PC-9 (cell line): ENCODE results near the gene HS6ST1. TPM values are rescaled to one million over a fixed set of nuclear protein-coding genes. Genes with fewer than 3 reads are reported as not detected.

ENCODE experiments used
- BruUV-seq: library from RNA; stranded (reverse); fragments of 400-500 nt; replicated peaks from 2 replicates; lab custom pipeline; 2021; lab: Mats Ljungman, UMichigan
- CTCF ChIA-PET: fragments of 300-600 bp; sonication (Branson Sonifier 250); formaldehyde crosslinking; loops from one replicate; lab custom pipeline; 2022; ENCODE audit warnings: antibody characterized with exemption; lab: Charles Lee
- POLR2A ChIA-PET: fragments of 300-600 bp; sonication (Branson Sonifier 250); formaldehyde crosslinking; loops from one replicate; lab custom pipeline; 2022; ENCODE audit warnings: antibody characterized with exemption; ENCODE audit not compliant: unreplicated experiment; lab: Charles Lee
- DNase-seq, 2 experiments: peaks; one replicate each; pipeline versions ENCODE4 v3.0.0 to v3.0.0-alpha.2; 2015 to 2022; ENCODE audit warnings: mixed read lengths in 1 of 2
- H2AFZ ChIP-seq: fragments of 200-600 bp; sonication (generic); 2 replicates; pipeline ENCODE4 v1.8.1; 2017; ENCODE audit warnings: antibody characterized with exemption
- H3F3A ChIP-seq: fragments of 200-600 bp; sonication (generic); 2 replicates; pipeline ENCODE4 v1.8.1; 2017; ENCODE audit warnings: antibody characterized with exemption, mild to moderate bottlenecking, low read depth; ENCODE audit not compliant: insufficient read depth
- H3K27ac ChIP-seq: fragments of 200-600 bp; sonication (generic); 2 replicates; pipeline ENCODE4 v1.6.1; 2016; ENCODE audit warnings: mixed run types
- H3K27me3 ChIP-seq: fragments of 200-600 bp; sonication (generic); 2 replicates; pipeline ENCODE4 v1.6.1; 2016; ENCODE audit warnings: low read depth, mixed run types; ENCODE audit not compliant: insufficient read depth
- H3K36me3 ChIP-seq: fragments of 200-600 bp; sonication (generic); 2 replicates; pipeline ENCODE4 v1.6.1; 2016; ENCODE audit warnings: low read depth, mixed run types
- H3K4me1 ChIP-seq: fragments of 200-600 bp; sonication (generic); replicated peaks from 2 replicates; pipeline ENCODE4 v1.6.1; 2016; ENCODE audit warnings: mixed run types; ENCODE audit not compliant: insufficient read depth
- H3K4me2 ChIP-seq: fragments of 200-600 bp; sonication (generic); 2 replicates; pipeline ENCODE4 v1.6.1; 2017; ENCODE audit warnings: mixed run types
- H3K4me3 ChIP-seq: fragments of 200-600 bp; sonication (generic); 2 replicates; pipeline ENCODE4 v1.6.1; 2016; ENCODE audit warnings: mixed run types
- H3K79me2 ChIP-seq: fragments of 200-600 bp; sonication (generic); 2 replicates; pipeline ENCODE4 v1.6.1; 2017; ENCODE audit warnings: low read depth, mixed run types
- H3K9me2 ChIP-seq: fragments of 200-600 bp; sonication (generic); 2 replicates; pipeline ENCODE4 v1.8.1; 2017; ENCODE audit warnings: mild to moderate bottlenecking; ENCODE audit not compliant: insufficient read depth
- H3K9me3 ChIP-seq: fragments of 200-600 bp; sonication (generic); 2 replicates; pipeline ENCODE4 v1.8.1; 2016; ENCODE audit warnings: low read depth; ENCODE audit not compliant: insufficient read depth
- H4K20me1 ChIP-seq: fragments of 200-600 bp; sonication (generic); 2 replicates; pipeline ENCODE4 v1.8.1; 2017; ENCODE audit not compliant: insufficient read depth
- EZH2 ChIP-seq: fragments of 200-600 bp; sonication (generic); IDR thresholded peaks from 2 replicates; pipeline ENCODE4 v1.8.0; 2017; ENCODE audit warnings: antibody characterized with exemption, low read depth
- intact Hi-C: fragments of 100-400 bp; cut with micrococcal nuclease; formaldehyde crosslinking; loops from one replicate; pipeline ENCODE4 v1.10.0; 2022; ENCODE audit not compliant: unreplicated experiment
- total RNA-seq: library from RNA; stranded (reverse); gene quantifications from 2 replicates; pipeline ENCODE4 v1.2.3, GENCODE V29; 2021
- TF ChIP-seq, protein P1 (sequence below): fragments of 200-600 bp; sonication (generic); conservative IDR thresholded peaks from 2 replicates; pipeline ENCODE4 v1.6.1; 2017; ENCODE audit warnings: mixed run types, antibody characterized with exemption, mild to moderate bottlenecking, moderate library complexity

Gene HS6ST1
- total RNA-seq, 1 experiment from 2014 or later, result 20.2 TPM

DNA sequence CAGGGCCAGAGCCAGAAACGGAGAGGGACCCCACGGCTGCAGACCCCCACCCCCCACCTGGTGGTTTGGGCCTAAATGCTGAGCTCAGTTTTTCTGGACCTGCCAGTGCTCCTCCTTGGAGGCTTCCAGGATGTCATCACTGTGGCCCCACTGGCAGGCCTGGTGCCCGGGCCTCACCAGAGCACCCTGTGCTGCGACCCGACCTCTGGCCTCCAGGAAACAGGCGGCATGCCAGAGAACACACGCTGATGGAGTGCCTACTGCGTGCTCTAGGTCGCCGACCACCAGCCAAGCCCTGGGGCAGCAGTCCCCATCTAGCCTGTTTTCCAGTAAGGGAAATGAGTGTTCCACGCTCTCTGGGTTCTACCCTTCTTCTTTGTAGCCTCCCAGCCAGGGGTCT is 33.8 kb downstream of the HS6ST1 start:
- Histone ChIP-seq H3K4me3 (no peak overlapping the region), H4K20me1 (peaks cover 62% of the 10 kb centered on the region), H3K27ac (no peak overlapping the region), H3K4me2 (no peak overlapping the region), H3K9me3 (no peaks in the 10 kb centered on the region), H3F3A (no peaks in the 10 kb centered on the region; the same call in 1 of the 2 replicates), H3K36me3 (no peaks in the 10 kb centered on the region), H3K27me3 (no peaks in the 10 kb centered on the region), H3K9me2 (no peaks in the 10 kb centered on the region), H3K4me1 (no peaks in the 10 kb centered on the region), H3K79me2 (peaks cover 11% of the 10 kb centered on the region; the same call in 1 of the 2 replicates), H2AFZ (no peak overlapping the region)
- intact Hi-C loops, result no loop called here
- DNase-seq, result no peak
- TF ChIP-seq, protein P1, sequence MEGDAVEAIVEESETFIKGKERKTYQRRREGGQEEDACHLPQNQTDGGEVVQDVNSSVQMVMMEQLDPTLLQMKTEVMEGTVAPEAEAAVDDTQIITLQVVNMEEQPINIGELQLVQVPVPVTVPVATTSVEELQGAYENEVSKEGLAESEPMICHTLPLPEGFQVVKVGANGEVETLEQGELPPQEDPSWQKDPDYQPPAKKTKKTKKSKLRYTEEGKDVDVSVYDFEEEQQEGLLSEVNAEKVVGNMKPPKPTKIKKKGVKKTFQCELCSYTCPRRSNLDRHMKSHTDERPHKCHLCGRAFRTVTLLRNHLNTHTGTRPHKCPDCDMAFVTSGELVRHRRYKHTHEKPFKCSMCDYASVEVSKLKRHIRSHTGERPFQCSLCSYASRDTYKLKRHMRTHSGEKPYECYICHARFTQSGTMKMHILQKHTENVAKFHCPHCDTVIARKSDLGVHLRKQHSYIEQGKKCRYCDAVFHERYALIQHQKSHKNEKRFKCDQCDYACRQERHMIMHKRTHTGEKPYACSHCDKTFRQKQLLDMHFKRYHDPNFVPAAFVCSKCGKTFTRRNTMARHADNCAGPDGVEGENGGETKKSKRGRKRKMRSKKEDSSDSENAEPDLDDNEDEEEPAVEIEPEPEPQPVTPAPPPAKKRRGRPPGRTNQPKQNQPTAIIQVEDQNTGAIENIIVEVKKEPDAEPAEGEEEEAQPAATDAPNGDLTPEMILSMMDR, result no peak
- no peak for TF ChIP-seq EZH2
- ChIA-PET POLR2A (no interaction called here), CTCF (no interaction called here)
- no TSS peak for BruUV-seq

DNA sequence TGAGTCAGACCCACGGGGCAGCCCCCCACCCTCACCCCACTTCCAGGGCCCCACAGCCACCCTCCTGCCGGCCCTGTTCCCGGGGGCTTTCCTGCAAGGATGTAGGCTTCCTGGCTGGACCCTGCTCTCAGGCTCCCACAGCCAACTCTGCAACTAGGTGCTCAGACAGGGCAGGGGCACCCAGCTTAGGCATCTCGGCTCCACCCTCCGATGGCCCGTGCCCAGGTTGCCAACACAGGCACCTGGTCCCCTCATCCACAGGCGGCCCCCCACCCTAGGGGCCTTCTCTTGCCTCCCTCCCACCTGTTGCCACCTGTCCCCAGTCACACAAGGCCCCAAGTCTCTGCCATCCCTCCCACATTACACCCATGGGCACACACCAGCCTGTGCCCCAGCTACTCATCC is 34.6 kb downstream of the HS6ST1 start:
- H3K27ac ChIP-seq, result no peak overlapping the region
- no peaks in the 10 kb centered on the region for H3K4me1 ChIP-seq
- no TSS peak for BruUV-seq
- TF ChIP-seq, protein P1, result no peak
- no peak for TF ChIP-seq EZH2
- no peak overlapping the region for H2AFZ ChIP-seq
- no peaks in the 10 kb centered on the region for H3K9me3 ChIP-seq
- no peaks in the 10 kb centered on the region for H3K36me3 ChIP-seq
- no peaks in the 10 kb centered on the region for H3K9me2 ChIP-seq
- DNase-seq, result no peak
- no peaks in the 10 kb centered on the region for H3K27me3 ChIP-seq
- intact Hi-C loops, result no loop called here
- ChIA-PET POLR2A (no interaction called here), CTCF (no interaction called here)
- no peak overlapping the region for H3K4me2 ChIP-seq
- H4K20me1 ChIP-seq, result peaks cover 62% of the 10 kb centered on the region
- no peak overlapping the region for H3K4me3 ChIP-seq
- H3K79me2 ChIP-seq, result peaks cover 3% of the 10 kb centered on the region; the same call in 1 of the 2 replicates
- no peaks in the 10 kb centered on the region for H3F3A ChIP-seq

DNA sequence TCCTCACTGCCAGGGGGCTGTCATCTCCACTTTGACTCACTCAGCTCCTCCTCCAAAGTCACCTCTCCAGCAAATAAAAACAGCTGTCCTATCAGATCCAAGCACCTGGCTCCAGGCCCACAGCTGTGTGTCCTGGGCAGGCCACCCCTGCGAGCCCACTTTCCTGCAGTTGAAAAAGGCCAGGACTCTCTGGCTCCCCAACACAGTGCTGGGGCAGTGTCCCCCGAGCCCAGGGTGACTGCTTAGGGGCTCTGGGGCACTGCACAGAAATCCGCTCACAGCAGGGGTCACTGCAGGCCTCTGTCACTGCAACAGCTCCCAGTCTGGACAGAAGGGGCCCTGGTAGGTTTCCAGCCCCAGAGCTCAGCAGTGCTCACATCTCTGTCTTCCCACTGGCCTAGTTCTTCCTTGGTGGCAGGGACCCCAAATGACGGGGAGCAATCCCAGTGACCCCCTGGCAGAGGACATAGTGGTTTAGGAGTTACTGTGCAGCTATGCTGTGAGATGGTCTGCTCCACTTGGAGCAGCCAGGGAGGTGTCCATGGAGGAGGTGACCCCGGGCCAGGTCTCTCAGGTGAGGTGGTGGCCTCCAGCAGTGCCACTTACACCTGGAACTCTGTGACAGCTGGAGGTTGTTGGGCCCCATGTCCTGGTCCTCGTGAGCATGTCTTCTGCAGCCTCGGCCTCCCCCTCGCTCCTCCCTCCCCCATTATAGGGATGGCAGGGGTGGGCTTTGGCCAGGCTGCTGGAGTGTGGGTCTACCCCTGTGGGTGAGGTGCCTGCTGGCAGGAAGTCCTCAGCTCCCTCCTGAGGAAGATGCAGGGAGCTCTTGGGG is 35.5 kb downstream of the HS6ST1 start:
- Histone ChIP-seq H3K27me3 (no peaks in the 10 kb centered on the region), H3K36me3 (no peaks in the 10 kb centered on the region), H2AFZ (no peak overlapping the region), H3K4me1 (no peaks in the 10 kb centered on the region), H4K20me1 (peaks cover 53% of the 10 kb centered on the region), H3K4me2 (no peak overlapping the region), H3K9me2 (no peaks in the 10 kb centered on the region), H3K27ac (no peak overlapping the region), H3K4me3 (no peak overlapping the region), H3F3A (no peaks in the 10 kb centered on the region), H3K9me3 (no peaks in the 10 kb centered on the region), H3K79me2 (peaks cover under 1% of the 10 kb centered on the region; the same call in 1 of the 2 replicates)
- BruUV-seq, result no TSS peak
- intact Hi-C loops, result no loop called here
- CTCF ChIA-PET, result interaction anchor here (0.6 kb wide), 1 partner anchor 392 kb away, joined by 4 read pairs; no protein-coding TSS in a partner anchor
- no peak for DNase-seq
- no peak for TF ChIP-seq EZH2
- TF ChIP-seq, protein P1, result no peak
- POLR2A ChIA-PET, result no interaction called here
